Measurements from ENCODE around the gene PPP2R2C.

- TF ChIP-seq POLR2A (IDR thresholded peaks at IDR 0.05), result no peak
- TF ChIP-seq CTCF (IDR thresholded peaks at IDR 0.05), result no peak
These were observed 22.2 kb upstream of the PPP2R2C start for GRCh38 chr4:6494431-6495295.

Measured in body of pancreas (tissue), 4 donors.